ENCODE results near the gene AHR. TPM values are rescaled to one million over a fixed set of nuclear protein-coding genes. Genes with fewer than 3 reads are reported as not detected.

The AHR gene
- polyA plus RNA-seq, 1 donor (not counting 4 experiments of a cell fraction or from before 2014, with no cell fraction given), result 19.4 TPM

DNA sequence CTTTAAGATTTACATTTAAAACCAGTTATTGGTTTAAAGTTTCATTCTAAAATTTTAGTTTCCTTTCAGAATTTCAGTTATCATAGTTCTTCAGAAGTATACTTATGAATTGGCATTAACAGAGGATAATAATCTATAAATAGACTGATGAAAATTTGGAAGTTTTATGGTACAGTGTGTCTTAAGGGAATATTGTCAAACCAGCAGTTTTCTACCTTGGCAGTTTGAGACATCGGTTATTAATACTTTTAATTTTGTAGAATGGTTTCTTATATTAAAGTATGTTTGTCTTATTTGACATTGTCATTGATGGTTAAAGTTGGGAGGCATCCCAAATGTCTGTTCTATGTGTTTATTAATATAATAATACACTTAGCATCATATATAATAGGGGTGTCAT, 2.0 kb downstream of the AHR start:
- Histone ChIP-seq H3K4me3 (ENCODE audit: control insufficient read depth in 2 of 3, extremely low read depth in 1 of 3, insufficient read depth in 2 of 3, low read depth in 1 of 3, low read length in 3 of 3) (peak overlapping the region; percentile 68 to 73 (median 68)), H3K27ac (ENCODE audit: control insufficient read depth, insufficient read depth, low read length) (peak overlapping the region; percentile 87), H3K27me3 (ENCODE audit: control insufficient read depth, extremely low read depth, insufficient read depth, low read length) (no peaks in the 10 kb centered on the region), H3K9ac (ENCODE audit: control insufficient read depth, extremely low read depth, insufficient read depth, low read length) (peak overlapping the region; percentile 79), H3K9me1 (ENCODE audit: control insufficient read depth, extremely low read depth, insufficient read depth, low read length) (peaks cover 2% of the 10 kb centered on the region), H3K79me2 (ENCODE audit: control insufficient read depth, insufficient read depth, low read length) (peaks cover 65% of the 10 kb centered on the region), H3K9me3 (ENCODE audit: control insufficient read depth, low read depth, low read length) (no peaks in the 10 kb centered on the region), H2AFZ (ENCODE audit: control insufficient read depth, low read length) (no peak overlapping the region), H3K4me2 (ENCODE audit: control insufficient read depth, extremely low read depth, insufficient read depth, low read depth, low read length) (peak overlapping the region; percentile 46), H4K20me1 (ENCODE audit: control insufficient read depth, extremely low read depth, insufficient read depth, low read length) (peaks cover 3% of the 10 kb centered on the region), H3K4me1 (ENCODE audit: control insufficient read depth, extremely low read depth, insufficient read depth, low read length) (peaks cover 22% of the 10 kb centered on the region), H3K36me3 (ENCODE audit: control insufficient read depth in 2 of 2, extremely low read depth in 1 of 2, insufficient read depth in 2 of 2, low read length in 2 of 2) (no peaks in the 10 kb centered on the region)
- FAIRE-seq (no peak), DNase-seq (ENCODE audit: low read depth, low spot score) (no peak)
- dilution Hi-C loops (cut with MboI; ENCODE audit: extremely low pct_ligation_motif_present, low sequenced_read_pairs), result no loop called here
- no peak for TF ChIP-seq EZH2 (IDR thresholded peaks at IDR 0.05; ENCODE audit: low read length)
- TF ChIP-seq, protein P1, sequence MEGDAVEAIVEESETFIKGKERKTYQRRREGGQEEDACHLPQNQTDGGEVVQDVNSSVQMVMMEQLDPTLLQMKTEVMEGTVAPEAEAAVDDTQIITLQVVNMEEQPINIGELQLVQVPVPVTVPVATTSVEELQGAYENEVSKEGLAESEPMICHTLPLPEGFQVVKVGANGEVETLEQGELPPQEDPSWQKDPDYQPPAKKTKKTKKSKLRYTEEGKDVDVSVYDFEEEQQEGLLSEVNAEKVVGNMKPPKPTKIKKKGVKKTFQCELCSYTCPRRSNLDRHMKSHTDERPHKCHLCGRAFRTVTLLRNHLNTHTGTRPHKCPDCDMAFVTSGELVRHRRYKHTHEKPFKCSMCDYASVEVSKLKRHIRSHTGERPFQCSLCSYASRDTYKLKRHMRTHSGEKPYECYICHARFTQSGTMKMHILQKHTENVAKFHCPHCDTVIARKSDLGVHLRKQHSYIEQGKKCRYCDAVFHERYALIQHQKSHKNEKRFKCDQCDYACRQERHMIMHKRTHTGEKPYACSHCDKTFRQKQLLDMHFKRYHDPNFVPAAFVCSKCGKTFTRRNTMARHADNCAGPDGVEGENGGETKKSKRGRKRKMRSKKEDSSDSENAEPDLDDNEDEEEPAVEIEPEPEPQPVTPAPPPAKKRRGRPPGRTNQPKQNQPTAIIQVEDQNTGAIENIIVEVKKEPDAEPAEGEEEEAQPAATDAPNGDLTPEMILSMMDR (optimal IDR thresholded peaks at IDR 0.05 in 1 of 3, IDR thresholded peaks at IDR 0.05 in 1 of 3, conservative IDR thresholded peaks at IDR 0.05 in 1 of 3; ENCODE audit: extremely low read depth in 1 of 3, insufficient read depth in 2 of 3, low read length in 3 of 3), result no peak

DNA sequence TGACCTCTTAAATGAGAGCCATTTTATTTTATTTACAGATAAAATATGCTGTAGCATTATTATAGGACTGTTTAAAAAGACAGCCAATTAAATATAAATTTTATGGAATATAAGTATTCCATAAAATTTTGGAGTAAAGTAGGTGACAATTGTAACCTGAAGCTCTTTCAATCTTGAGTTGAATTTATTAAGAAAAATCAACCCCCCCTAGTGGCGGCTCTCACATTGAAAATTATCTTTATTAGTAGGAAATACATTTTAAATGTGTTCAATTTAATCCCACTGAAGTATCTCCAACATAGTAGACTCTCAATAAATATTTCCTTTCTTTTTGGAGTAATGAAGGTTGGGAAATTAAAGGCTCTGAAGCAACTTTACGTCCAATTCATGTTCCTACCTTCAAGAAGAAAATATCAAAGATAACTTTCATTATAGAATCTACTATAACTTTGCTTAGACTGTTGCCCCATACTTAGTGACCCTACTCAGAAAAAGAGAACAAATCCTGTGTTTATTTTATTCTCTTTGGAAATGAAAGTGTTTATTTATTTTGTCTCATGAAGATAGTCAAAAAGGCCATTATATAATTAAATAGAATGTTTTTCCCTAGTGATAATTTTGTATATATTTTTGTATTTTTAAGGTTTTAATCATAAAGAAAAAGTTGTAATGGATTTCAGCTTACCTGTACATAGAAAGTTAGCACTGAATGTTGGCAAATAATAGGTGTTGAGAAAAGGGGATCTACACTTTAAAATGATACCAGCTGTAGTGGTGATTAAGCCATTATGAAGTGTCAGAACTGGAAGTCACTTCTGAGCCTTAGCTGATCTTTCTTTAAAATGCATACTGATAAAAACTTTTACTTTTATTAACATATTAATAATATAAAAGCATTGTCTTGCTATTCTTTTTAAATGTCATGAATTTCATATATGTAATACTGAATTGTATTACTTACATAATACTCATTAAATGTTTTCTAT, 3.3 kb downstream of the AHR start:
- Histone ChIP-seq H2AFZ (ENCODE audit: control insufficient read depth, low read length) (no peak overlapping the region), H3K4me3 (ENCODE audit: control insufficient read depth in 2 of 3, extremely low read depth in 1 of 3, insufficient read depth in 2 of 3, low read depth in 1 of 3, low read length in 3 of 3) (peak overlapping the region; percentile 68 to 73 (median 68)), H3K27ac (ENCODE audit: control insufficient read depth, insufficient read depth, low read length) (peak overlapping the region; percentile 87), H3K9me1 (ENCODE audit: control insufficient read depth, extremely low read depth, insufficient read depth, low read length) (peaks cover 2% of the 10 kb centered on the region), H3K27me3 (ENCODE audit: control insufficient read depth, extremely low read depth, insufficient read depth, low read length) (no peaks in the 10 kb centered on the region), H3K4me2 (ENCODE audit: control insufficient read depth, extremely low read depth, insufficient read depth, low read depth, low read length) (peak overlapping the region; percentile 46), H3K4me1 (ENCODE audit: control insufficient read depth, extremely low read depth, insufficient read depth, low read length) (peaks cover 31% of the 10 kb centered on the region), H4K20me1 (ENCODE audit: control insufficient read depth, extremely low read depth, insufficient read depth, low read length) (peaks cover 4% of the 10 kb centered on the region), H3K9me3 (ENCODE audit: control insufficient read depth, low read depth, low read length) (no peaks in the 10 kb centered on the region), H3K36me3 (ENCODE audit: control insufficient read depth in 2 of 2, extremely low read depth in 1 of 2, insufficient read depth in 2 of 2, low read length in 2 of 2) (no peaks in the 10 kb centered on the region), H3K9ac (ENCODE audit: control insufficient read depth, extremely low read depth, insufficient read depth, low read length) (peak overlapping the region; percentile 79), H3K79me2 (ENCODE audit: control insufficient read depth, insufficient read depth, low read length) (peaks cover 78% of the 10 kb centered on the region)
- TF ChIP-seq, protein P1 (optimal IDR thresholded peaks at IDR 0.05 in 1 of 3, IDR thresholded peaks at IDR 0.05 in 1 of 3, conservative IDR thresholded peaks at IDR 0.05 in 1 of 3; ENCODE audit: extremely low read depth in 1 of 3, insufficient read depth in 2 of 3, low read length in 3 of 3), result peak in 1 of 3 experiments; percentile 10
- no peak for TF ChIP-seq EZH2 (IDR thresholded peaks at IDR 0.05; ENCODE audit: low read length)
- dilution Hi-C loops (cut with MboI; ENCODE audit: extremely low pct_ligation_motif_present, low sequenced_read_pairs), result no loop called here
- no peak for DNase-seq (ENCODE audit: low read depth, low spot score)
- no peak for FAIRE-seq
